GM19351 (cell line): ENCODE data around the gene BEND6.
"Not testable (repeated sequence)": the region's sequence is repeated elsewhere in the genome, so short reads cannot be mapped to it uniquely, and the experiment has no call there.

Source experiments
- ATAC-seq: cut with Tn5 transposase; IDR thresholded peaks from one replicate; pipeline ENCODE4 v1.9.1; 2021; ENCODE audit warnings: mild to moderate bottlenecking, moderate library complexity; ENCODE audit not compliant: unreplicated experiment

Gene BEND6

DNA sequence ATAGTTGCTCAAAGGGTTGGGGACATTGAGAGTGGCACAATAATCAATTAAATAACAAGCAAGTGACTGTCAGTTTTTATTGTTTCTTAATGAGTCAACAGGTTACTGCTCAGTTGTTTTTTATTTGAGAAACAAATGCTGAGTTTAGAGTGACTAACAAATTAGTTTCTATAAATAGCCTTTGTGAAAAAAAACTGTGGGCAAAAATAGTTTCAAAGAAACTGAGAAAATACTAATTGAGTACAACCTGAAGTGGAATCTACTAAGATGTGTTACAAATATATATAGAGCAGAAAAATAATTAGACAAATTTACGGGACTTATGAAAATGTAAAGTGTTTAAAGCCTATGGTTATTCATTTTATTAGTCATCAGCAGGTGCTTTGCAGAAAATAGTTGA, 22.3 kb downstream of the BEND6 start:
- ATAC-seq = no peak

DNA sequence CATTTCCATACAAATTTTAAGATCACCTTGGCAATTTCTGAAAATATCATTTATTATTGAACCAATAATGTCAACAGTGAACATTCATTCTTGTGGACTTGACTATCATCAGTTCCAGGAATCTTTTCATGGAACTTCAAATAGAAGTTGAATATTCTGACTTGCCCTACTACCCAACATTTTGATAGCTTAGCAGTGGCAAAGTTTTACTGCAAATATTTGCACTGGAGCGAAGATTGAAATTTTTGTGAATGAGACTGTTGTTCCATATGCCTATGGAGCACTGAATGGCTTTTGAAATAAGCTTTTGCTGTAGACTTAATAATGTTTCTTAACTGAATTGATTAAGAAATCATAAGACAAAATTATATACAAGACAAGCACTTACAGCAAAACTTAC, 23.6 kb downstream of the BEND6 start:
- no peak for ATAC-seq

DNA sequence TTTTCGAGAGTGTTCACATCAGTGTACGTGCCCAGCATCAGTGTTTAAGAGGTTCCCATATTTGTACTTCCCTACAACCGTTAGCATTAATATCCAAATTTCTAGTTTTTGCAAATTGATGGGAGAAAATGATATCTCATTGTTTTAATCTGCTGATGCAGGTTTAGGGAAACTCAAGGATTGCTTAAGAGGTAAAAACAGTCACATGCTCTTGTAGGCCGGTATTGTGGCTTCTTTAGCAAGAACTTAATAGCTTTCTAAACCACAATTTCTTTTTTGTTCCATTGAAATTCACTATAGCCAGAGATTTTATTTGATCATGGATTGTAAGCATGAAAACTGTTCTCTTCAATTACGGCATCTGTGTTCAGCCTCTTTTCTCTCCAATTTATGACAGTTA, 29.5 kb downstream of the BEND6 start:
- no peak for ATAC-seq

DNA sequence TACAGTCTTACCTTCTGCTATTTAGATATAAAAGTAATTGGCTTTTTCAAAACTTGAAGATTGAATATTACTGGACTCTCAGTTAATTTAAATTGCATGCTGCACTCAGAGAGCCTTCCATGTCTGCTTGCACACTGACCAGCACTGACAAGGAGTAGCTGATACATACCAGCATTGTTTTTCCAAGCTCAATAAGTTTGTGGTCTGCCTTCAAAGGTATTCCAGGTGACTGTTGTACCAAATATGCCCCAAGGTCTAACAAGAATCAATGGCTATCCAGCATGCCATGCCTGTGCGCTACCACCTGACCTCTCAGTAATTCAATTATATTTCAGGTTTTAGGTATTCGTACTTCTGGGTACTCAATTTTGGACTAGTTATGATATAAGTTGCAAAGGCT, 30.0 kb downstream of the BEND6 start:
- no peak for ATAC-seq

DNA sequence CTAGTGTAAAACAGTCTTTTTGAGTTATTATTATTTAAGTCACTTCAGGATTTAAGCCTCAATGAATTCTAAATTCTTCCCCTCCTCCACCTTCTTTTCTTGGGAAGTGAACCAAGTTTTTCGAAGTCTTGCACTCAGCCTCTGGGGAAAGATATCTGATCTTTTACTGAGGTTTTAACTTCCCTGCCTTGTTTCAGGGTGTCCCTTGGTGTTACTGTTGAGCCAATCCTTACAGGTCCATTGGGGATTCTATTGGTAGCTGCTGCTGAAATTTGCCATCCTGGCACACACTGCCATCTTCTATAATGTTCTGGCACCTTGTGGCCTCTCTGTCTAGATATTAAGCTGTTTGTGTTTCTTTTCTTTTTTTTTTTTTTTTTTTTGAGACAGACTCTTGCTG, 31.7 kb downstream of the BEND6 start:
- no peak for ATAC-seq

DNA sequence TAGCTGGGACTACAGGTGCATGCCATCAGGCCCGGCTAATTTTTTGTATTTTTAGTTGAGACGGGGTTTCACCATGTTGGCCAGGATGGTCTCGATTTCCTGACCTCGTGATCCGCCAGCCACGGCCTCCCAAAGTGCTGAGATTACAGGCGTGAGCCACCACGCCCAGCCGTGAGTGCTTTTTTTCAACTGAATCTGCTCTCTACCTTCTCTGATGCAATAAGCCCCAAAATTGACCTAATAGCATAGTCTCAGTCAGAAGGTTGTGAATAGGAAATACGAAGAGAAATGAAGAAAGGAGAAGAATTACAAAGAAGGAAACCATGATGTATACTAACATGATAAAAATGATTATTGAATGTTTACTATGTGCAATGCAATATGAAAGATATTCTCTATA, 33.2 kb downstream of the BEND6 start:
- ATAC-seq = no peak

DNA sequence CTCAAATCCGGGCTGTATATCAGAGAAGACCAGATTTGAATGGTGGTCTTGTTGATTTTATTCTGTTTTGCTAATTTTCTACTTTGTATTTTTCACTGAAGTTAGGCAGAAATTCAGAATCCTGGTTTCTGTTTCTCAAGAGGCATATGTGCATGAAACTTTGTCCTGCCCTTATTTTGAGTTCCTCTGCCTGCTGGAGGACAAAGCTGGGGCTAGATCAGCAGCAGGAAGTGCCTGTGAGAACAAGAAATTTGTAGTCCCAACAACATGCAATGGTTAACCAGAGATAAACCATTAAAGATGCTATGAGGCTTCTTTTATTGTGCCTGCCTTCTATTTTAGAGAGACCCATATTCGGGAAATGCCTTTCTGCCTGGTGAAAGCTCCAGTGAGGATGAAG, 37.1 kb downstream of the BEND6 start:
- no peak for ATAC-seq

DNA sequence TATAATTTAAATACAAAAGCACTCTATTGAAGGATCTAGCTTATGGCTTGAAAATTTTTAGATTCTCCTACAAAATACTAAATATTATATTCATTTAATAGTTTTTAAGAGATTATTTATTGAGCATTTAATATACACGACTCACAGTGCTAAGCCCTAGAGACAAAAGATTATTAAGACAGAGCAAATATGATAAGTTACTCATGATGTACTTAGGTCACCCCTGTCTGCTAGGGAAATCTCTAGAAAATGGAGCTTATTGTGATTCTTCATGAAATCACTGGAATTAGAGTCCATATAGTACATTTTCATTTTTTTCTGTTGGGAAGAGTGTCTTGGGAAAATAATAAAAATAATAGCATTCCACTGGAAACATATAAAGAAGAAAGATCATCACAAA, 37.8 kb downstream of the BEND6 start:
- no peak for ATAC-seq

DNA sequence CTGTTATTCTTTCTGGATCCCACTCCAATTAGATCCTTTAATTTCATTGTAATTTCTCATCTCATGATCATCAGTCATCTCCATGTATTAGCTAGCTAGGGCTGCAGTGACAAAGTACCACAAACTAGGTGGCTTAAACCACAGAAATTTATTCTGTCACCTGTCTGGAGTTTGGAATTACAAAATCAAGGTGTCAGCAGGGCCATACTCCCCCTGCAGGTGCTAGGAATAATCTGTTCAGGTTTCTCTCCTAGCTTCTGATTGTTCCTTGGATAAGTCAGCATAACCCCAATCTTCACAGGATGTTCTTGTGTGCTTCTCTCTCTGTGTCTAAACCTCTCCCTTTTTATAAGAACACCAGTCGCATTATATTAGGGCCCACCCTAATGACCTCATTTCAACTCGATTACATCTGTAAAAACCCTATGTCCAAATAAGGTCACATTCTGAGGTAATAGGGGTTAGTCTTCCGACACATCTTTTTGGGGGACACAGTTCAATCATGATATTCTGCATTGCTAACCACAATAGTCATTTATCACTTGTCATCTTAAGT, 40.5 kb downstream of the BEND6 start:
- ATAC-seq = no peak

DNA sequence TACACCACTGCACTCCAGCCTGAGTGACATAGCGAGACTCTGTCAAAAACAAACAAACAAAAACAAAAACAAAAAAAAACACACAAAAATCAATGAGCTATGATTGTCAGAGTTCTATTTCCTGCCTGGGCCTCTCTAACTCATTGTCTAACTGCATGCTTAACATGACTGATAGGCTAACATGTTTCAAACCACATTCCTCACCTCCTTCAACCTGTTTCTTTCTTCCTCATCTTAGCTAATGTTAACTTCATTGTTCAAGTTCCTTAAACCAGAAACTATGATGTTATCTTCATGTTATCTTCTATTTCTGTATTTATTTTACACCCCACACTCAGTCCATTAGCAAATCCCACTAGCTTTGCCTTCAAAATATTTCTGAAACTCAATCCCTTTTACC, 41.5 kb downstream of the BEND6 start:
- no peak for ATAC-seq

DNA sequence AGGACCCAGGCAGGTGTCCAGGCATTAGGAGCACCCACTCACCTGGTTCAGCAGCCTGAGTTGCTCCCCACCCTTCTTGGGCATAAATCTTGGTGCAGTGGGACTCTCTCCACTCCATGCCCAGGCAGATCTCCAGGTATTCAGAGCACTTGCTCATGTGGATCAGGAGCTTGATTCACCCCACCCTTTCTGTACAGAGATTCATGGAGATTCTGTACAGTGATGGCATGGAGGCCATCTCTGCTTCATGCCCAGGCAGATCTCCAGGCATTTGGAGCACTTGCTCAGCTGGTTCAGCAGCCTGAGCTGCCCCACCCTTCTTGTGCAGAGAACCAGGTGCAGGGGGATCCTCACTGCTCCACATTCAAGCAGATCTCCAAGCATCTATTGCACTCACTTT, 44.1 kb downstream of the BEND6 start:
- no peak for ATAC-seq

DNA sequence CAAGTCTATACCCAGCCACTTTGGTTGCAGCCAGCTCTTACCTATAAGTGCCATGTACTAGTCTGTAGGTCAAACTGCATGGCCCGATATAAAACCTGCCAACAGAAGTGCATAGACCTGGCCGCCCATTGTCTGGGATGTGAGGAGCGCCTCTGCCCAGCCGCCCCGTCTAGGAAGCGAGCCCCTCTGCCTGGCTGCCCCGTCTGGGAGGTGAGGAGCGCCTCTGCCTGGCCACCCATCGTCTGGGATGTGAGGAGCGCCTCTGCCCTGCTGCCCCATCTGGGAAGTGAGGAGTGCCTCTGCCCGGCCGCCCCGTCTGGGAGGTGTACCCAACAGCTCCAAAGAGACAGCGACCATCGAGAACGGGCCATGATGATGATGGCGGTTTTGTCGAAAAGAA, 44.8 kb downstream of the BEND6 start:
- ATAC-seq = not testable (repeated sequence)

DNA sequence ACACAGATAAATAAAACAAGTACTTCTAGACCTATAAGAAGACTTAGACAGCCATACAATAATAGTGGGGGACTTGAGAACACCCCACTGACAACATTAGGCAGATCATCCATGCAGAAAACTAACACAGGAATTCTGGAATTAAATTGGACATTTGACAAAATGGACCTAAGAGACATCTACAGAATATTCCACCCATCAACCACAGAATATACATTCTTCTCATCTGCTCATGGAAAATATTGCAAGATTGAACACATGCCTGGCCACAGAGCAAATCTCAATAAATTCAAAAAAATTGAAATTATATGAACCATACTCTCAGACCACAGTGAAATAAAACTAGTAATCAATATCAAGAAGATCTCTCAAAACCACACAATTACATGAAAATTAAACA, 47.3 kb downstream of the BEND6 start:
- ATAC-seq = no peak

DNA sequence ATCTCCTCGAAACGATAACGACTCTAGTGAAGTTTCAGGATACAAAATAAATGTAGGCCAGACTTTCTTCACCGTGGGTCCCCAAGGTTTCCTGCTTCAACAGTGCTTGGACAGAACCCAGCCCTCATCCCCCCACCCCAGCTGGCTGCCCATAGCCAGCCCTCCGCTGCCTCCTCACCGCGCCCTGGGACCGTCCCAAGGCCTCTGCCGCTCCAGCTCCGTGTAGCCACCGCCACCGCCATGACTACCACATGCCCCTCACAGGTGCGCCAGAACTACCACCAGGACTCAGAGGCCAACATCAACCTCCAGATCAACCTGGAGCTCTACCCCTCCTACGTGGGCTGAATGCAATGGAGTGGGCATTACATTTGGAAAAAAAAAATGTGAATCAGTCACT, 49.4 kb downstream of the BEND6 start:
- no peak for ATAC-seq

DNA sequence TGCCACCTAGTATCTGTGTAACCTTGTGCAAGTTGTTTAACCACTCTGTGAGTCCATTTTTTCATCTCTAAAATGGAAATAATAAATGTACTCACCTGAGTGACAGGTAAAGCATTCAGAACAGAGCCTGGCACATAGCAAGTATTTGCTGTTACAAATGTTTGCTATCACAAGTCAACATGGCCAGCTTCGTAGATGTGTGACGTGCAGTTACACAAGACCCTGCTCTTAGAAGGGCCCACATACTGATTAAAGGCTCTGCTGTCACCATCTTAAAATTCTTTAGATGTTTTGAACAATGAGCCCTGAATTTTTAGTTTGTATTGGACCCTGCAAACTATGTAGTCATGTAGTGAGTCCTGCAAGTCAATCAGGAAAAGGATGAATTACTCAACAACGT, 51.2 kb downstream of the BEND6 start:
- ATAC-seq = no peak

DNA sequence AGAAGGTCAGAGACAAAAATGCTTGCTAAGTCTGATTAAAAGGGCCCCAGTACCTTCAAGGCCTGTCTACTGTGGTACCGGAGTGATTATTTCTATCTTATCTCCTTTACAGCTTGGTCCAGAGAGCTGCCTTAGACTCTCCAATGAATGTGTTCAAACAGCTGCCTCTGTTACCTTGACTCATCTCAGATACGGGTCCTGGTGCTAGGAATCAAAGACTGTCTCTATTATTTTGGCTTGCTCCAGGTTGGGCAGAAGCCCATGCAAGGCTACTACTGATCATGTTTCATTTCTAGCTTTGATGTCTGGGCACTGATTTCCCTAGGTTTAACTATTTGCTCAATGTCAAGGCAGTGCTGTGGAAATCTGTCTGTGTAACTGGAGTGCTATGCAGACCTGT, 53.2 kb downstream of the BEND6 start:
- not testable (repeated sequence) for ATAC-seq

DNA sequence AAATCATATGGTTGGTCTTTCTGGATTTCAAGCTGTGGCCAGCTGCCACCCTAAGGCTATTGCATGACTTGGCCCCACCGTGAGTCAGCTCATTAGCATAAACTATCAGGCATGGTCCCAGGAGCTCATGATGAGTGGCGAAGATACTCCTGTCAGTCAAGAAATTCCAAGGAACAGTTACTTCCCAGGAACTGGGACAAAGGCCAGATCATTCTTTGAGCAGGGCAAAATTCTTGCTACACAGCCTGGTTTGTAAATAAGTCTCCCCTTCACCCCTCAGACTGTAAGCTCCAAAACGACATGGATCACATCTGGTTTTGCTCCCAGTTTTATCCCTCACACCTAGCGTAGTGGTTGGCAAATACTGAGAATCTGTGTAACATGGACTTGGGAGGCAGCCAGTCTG, 58.6 kb downstream of the BEND6 start:
- ATAC-seq = no peak

DNA sequence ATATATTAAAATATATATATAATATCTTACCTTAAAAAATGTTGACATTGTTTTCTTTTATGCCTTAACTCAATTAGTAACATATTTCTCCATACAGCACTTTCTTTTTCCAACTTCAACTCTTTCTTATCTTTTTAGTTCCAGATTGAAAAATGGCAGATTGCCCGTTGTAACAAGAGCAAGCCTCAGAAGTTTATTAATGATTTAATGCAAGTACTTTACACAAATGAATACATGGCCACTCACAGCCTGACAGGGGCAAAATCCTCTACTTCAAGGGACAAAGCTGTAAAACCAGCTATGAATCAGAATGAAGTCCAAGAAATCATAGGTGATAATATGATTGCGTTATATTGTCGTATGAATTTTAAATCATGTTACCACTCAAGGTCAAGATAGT, 62.2 kb downstream of the BEND6 start:
- no peak for ATAC-seq

DNA sequence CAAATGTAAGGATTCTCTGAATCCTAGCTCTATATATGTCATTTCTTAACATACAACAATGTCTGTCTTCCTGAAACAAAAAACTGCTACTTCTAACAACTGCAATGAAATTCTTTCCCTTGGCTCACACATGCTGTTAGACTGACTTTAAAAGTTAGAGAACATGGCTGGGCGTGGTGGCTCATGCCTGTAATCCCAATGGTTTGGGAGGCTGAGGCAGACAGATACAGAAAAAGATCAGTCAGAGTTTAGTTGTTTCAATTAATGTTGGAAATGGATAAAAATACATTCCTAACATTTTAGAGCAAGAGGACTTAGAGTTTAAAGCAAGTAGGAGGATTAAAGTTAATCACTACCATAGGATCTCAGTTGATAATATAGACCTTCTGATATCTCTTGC, 62.9 kb downstream of the BEND6 start:
- ATAC-seq = no peak

DNA sequence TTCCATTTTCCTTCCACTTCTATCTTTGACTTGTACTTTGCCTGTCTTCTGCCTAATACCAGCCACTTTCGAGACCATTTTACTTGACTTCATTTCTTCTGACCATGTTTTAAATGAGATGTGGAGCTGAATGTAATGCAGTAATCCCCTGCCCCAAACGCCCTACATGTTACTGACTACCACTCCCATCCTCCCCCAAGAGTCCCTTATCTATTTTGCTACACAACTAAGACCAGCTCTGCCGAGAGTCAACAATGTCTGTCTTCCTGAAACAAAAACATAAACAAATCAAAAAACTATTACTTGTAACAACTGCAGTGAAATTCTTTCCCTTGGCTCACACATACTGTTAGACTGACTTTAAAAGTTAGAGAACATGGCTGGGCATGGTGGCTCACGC, 64.5 kb downstream of the BEND6 start:
- no peak for ATAC-seq

DNA sequence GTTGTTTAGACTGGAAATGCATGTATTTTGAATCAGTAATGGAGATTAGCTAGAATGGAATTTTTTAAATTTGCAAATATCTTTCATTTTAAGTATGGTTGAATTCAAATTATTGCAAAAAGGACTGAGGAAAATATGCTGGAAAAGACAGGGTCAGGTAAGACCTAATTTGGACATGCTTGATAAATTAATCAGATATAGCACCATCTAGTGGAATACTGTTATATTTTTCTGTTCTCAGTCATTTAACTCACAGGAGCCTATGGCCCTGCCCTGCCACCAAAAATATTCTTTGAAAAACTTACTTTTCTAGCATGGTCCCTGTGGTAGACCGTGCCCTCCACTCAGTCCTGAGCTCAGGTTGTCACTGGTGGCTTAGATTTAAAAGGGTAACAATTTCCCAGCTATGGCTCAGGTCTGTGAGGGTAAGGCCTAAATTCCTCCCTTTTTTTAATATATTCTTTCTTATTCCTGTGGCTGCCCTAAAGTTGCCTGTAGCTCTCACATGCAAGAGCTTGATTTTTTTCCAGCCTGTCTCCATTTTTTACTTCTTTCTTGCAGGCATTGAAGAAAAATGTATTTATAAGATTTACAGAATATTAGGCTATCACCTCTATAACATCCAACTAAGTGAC, 66.3 kb downstream of the BEND6 start:
- ATAC-seq = peak; percentile 90

DNA sequence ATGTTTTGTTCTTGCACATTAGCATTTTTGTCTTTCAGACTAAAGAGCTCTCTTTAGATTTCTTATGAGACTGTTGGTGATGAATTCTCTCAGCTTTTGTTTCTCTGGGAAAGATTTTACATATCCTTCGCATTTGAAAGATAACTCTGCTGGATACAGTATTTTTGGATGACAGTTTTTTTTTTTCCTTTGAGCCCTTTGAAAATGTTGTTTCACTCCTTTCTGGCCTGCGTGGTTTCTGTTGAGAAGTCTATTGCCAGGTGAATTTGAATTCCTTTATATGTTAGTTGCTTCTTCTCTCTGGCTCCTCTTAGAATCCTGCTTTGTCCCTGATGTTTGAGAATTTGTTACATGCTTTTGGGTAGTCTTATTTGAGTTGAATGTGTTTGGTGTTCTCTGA, 69.4 kb downstream of the BEND6 start:
- ATAC-seq = no peak

DNA sequence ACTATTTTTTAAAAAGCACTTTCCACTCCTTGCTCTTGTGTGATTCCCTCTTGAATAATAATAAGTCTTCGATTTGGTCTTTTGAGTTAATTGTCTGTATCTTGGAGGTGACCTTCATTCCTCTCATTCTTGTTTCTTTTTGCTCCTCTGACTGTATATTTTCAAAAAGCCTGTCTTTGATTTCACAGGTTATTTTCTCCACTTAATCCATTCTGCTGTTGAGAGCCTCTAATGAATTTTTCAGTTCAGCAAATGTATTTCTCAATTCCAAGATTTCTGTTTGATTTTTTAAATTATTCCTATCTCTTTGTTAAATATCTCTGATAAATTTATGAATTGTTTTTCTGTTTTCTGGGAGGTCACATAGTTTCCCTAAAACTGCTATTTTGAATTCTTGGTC, 69.9 kb downstream of the BEND6 start:
- ATAC-seq = no peak
